GM23338 (cell line): ENCODE results near the gene FAM168A. TPM values are rescaled to one million over a fixed set of nuclear protein-coding genes. Genes with fewer than 3 reads are reported as not detected.

Experiments used
- ATAC-seq: fragments of 200-7000 bp; cut with Tn5 transposase; 3 replicates; pipeline ENCODE4 v1.9.1; 2020
- DNase-seq: peaks from one replicate; pipeline ENCODE4 v3.0.0-alpha.2; 2015; ENCODE audit warnings: low spot score
- H2AFZ ChIP-seq: fragments of 200-600 bp; sonication (generic); 2 replicates; pipeline ENCODE4 v1.8.0; 2016; ENCODE audit warnings: antibody characterized with exemption, mild to moderate bottlenecking, moderate library complexity
- H3F3A ChIP-seq: fragments of 200-600 bp; sonication (generic); replicated peaks from 2 replicates; pipeline ENCODE4 v1.8.0; 2017; ENCODE audit warnings: antibody characterized with exemption, mixed run types, low read depth
- H3K27ac ChIP-seq: fragments of 200-600 bp; sonication (generic); 2 replicates; pipeline ENCODE4 v1.6.1; 2016; ENCODE audit warnings: low read depth
- H3K27me3 ChIP-seq: fragments of 200-600 bp; sonication (generic); 2 replicates; pipeline ENCODE4 v1.8.0; 2016; ENCODE audit warnings: mild to moderate bottlenecking, mixed run types, moderate library complexity; ENCODE audit not compliant: insufficient read depth
- H3K36me3 ChIP-seq: fragments of 200-600 bp; sonication (generic); 2 replicates; pipeline ENCODE4 v1.8.0; 2016; ENCODE audit warnings: mild to moderate bottlenecking; ENCODE audit not compliant: insufficient read depth
- H3K4me1 ChIP-seq: fragments of 200-600 bp; sonication (generic); 2 replicates; pipeline ENCODE4 v1.8.0; 2016; ENCODE audit warnings: mild to moderate bottlenecking, moderate library complexity; ENCODE audit not compliant: insufficient read depth
- H3K4me2 ChIP-seq: fragments of 200-600 bp; sonication (generic); 2 replicates; pipeline ENCODE4 v1.7.1; 2017; ENCODE audit warnings: mixed run types
- H3K4me3 ChIP-seq: fragments of 200-600 bp; sonication (generic); 2 replicates; pipeline ENCODE4 v1.6.1; 2016; ENCODE audit warnings: mixed run types
- H3K79me2 ChIP-seq: fragments of 200-600 bp; sonication (generic); replicated peaks from 2 replicates; pipeline ENCODE4 v1.8.0; 2017; ENCODE audit warnings: mild to moderate bottlenecking; ENCODE audit not compliant: insufficient read depth
- H3K9me2 ChIP-seq: fragments of 200-600 bp; sonication (generic); 2 replicates; pipeline ENCODE4 v1.8.0; 2017; ENCODE audit not compliant: insufficient read depth
- H4K20me1 ChIP-seq: fragments of 200-600 bp; sonication (generic); replicated peaks from 2 replicates; pipeline ENCODE4 v1.8.0; 2017; ENCODE audit warnings: mild to moderate bottlenecking; ENCODE audit not compliant: insufficient read depth
- H3K27ac Mint-ChIP-seq: 2 replicates; pipeline ENCODE4 v1.8.0; 2020; ENCODE audit warnings: inconsistent platforms, mild to moderate bottlenecking, moderate library complexity, mixed read lengths
- H3K27me3 Mint-ChIP-seq: 3 replicates; pipeline ENCODE4 v1.8.0; 2022; ENCODE audit warnings: low read depth, mild to moderate bottlenecking, moderate library complexity, mixed read lengths, inconsistent platforms; ENCODE audit not compliant: insufficient read depth, poor library complexity
- H3K36me3 Mint-ChIP-seq: 3 replicates; pipeline ENCODE4 v1.8.0; 2021; ENCODE audit warnings: low read depth, mild to moderate bottlenecking, inconsistent platforms, moderate library complexity, mixed read lengths
- H3K4me1 Mint-ChIP-seq: 3 replicates; pipeline ENCODE4 v1.8.0; 2020; ENCODE audit warnings: mild to moderate bottlenecking, inconsistent platforms, mixed read lengths
- H3K4me3 Mint-ChIP-seq: 3 replicates; pipeline ENCODE4 v1.8.0; 2021; ENCODE audit warnings: moderate library complexity, mild to moderate bottlenecking, inconsistent platforms, mixed read lengths
- H3K9me3 Mint-ChIP-seq: 3 replicates; pipeline ENCODE4 v1.8.0; 2020; ENCODE audit warnings: moderate library complexity, mild to moderate bottlenecking, inconsistent platforms, mixed read lengths
- CREB1 ChIP-seq: fragments of 250-450 bp; sonication (Bioruptor Pico); IDR thresholded peaks from 2 replicates; pipeline ENCODE4 v1.5.0; 2020; ENCODE audit warnings: low read depth, mild to moderate bottlenecking, moderate library complexity
- CTCF ChIP-seq, 2 experiments: fragments of 200-600 bp in 1 of 2; sonication (generic) in 1 of 2; conservative IDR thresholded peaks; 2 replicates each; pipeline versions ENCODE4 v1.5.1 to v1.6.1; 2016 to 2017; ENCODE audit warnings: antibody characterized with exemption in 2 of 2, low read depth in 2 of 2, mild to moderate bottlenecking in 2 of 2, moderate library complexity in 1 of 2
- ETS1 ChIP-seq: IDR thresholded peaks from 2 replicates; pipeline ENCODE4 v1.6.1; 2016; ENCODE audit warnings: antibody characterized with exemption
- EZH2 ChIP-seq: fragments of 200-600 bp; sonication (generic); IDR thresholded peaks from one replicate; pipeline ENCODE4 v1.8.0; 2017; ENCODE audit warnings: antibody characterized with exemption, mild to moderate bottlenecking, low read depth; ENCODE audit not compliant: unreplicated experiment
- EZH2phosphoT487 ChIP-seq: fragments of 200-600 bp; sonication (generic); IDR thresholded peaks from one replicate; pipeline ENCODE4 v1.8.1; 2018; ENCODE audit warnings: antibody characterized with exemption; ENCODE audit not compliant: unreplicated experiment
- JUNB ChIP-seq: IDR thresholded peaks from one replicate; pipeline ENCODE4 v1.6.1; 2016; ENCODE audit warnings: antibody characterized with exemption; ENCODE audit not compliant: unreplicated experiment
- NANOG ChIP-seq: IDR thresholded peaks from 2 replicates; pipeline ENCODE4 v1.6.1; 2016; ENCODE audit warnings: antibody characterized with exemption, borderline replicate concordance
- POLR2AphosphoS5 ChIP-seq: IDR thresholded peaks from 2 replicates; pipeline ENCODE4 v1.6.1; 2016; ENCODE audit warnings: antibody characterized with exemption, low read depth
- REST ChIP-seq: IDR thresholded peaks from one replicate; pipeline ENCODE4 v1.6.1; 2018; ENCODE audit warnings: antibody characterized with exemption; ENCODE audit not compliant: unreplicated experiment
- STAT1 ChIP-seq: IDR thresholded peaks from one replicate; pipeline ENCODE4 v1.6.1; 2016; ENCODE audit warnings: antibody characterized with exemption; ENCODE audit not compliant: unreplicated experiment
- ZNF114 ChIP-seq: fragments of 250-450 bp; sonication (Bioruptor Pico); IDR thresholded peaks from 2 replicates; pipeline ENCODE4 v1.5.0; 2020; ENCODE audit warnings: mild to moderate bottlenecking, moderate library complexity
- ZNF331 ChIP-seq: fragments of 250-450 bp; sonication (Bioruptor Pico); IDR thresholded peaks from 2 replicates; pipeline ENCODE4 v1.5.0; 2020; ENCODE audit warnings: low read depth, mild to moderate bottlenecking, moderate library complexity
- ZNF462 ChIP-seq: fragments of 250-450 bp; sonication (Bioruptor Pico); IDR thresholded peaks from 2 replicates; pipeline ENCODE4 v1.5.0; 2020; ENCODE audit warnings: mild to moderate bottlenecking, moderate library complexity
- polyA plus RNA-seq: library from polyadenylated mRNA; unstranded; fragments of >200 nt; fragmentation: Nextera tagmentation; extraction: Ambion mirVana; gene quantifications from 2 replicates; pipeline ENCODE4 v1.2.1, GENCODE V29; 2016
- total RNA-seq: library from RNA; depleted of rRNA; stranded (reverse); fragments of >200 nt; shearing (Covaris generic); gene quantifications from 2 replicates; pipeline ENCODE4 v1.2.3, GENCODE V29; 2014

Gene FAM168A
- total and polyA plus RNA-seq, 2 experiments from 2014 or later, result 8.0 to 20.3 TPM

GRCh38 chr11:73520353-73521061 lies 77.4 kb downstream of the FAM168A start:
- no peaks in the 10 kb centered on the region for H3K9me2 ChIP-seq
- TF ChIP-seq ZNF462 (CRISPR knock-in tag), result no peak
- TF ChIP-seq CREB1 (CRISPR knock-in tag), result no peak
- TF ChIP-seq EZH2, result no peak
- no peak for TF ChIP-seq CTCF (conservative IDR thresholded peaks at IDR 0.05; ENCODE audit: low read depth in 2 of 2)
- TF ChIP-seq ETS1, result no peak
- no peak for TF ChIP-seq STAT1
- no peak for TF ChIP-seq POLR2AphosphoS5
- TF ChIP-seq REST, result no peak
- TF ChIP-seq ZNF331 (CRISPR knock-in tag), result no peak
- TF ChIP-seq EZH2phosphoT487, result no peak
- TF ChIP-seq ZNF114 (CRISPR knock-in tag), result no peak
- no peak for TF ChIP-seq JUNB
- no peak for TF ChIP-seq NANOG
- H3F3A ChIP-seq, result no peaks in the 10 kb centered on the region
- peaks cover 49% of the 10 kb centered on the region for H3K79me2 ChIP-seq
- H3K4me3 ChIP-seq, result no peak overlapping the region
- H3K27me3 ChIP-seq, result no peaks in the 10 kb centered on the region
- H3K4me2 ChIP-seq, result no peak overlapping the region
- DNase-seq, result no peak
- Mint-ChIP-seq H3K27me3 (peaks cover 3% of the 10 kb centered on the region), H3K4me3 (no peak overlapping the region), H3K9me3 (peaks cover 21% of the 10 kb centered on the region), H3K27ac (no peak overlapping the region), H3K4me1 (peaks cover 16% of the 10 kb centered on the region), H3K36me3 (peaks cover 26% of the 10 kb centered on the region)
- H4K20me1 ChIP-seq, result no peaks in the 10 kb centered on the region; the same call in 1 of the 2 replicates
- no peak overlapping the region for H2AFZ ChIP-seq
- H3K27ac ChIP-seq, result no peak overlapping the region
- no peaks in the 10 kb centered on the region for H3K36me3 ChIP-seq
- no peak for ATAC-seq
- peaks cover 9% of the 10 kb centered on the region for H3K4me1 ChIP-seq
